Measurements from ENCODE around the gene UBE2V1. TPM values are rescaled to one million over a fixed set of nuclear protein-coding genes. Genes with fewer than 3 reads are reported as not detected.

The UBE2V1 gene
- total RNA-seq, 1 donor from 2014 or later, result 149 TPM

GRCh38 chr20:50125279-50125678 lies 12.3 kb upstream of the UBE2V1 start:
- peaks cover 3% of the 10 kb centered on the region for H3K4me1 Mint-ChIP-seq (ENCODE audit: low read depth, unreplicated experiment)
- peaks cover 7% of the 10 kb centered on the region for H3K36me3 Mint-ChIP-seq (ENCODE audit: unreplicated experiment)
- H3K27me3 Mint-ChIP-seq (ENCODE audit: unreplicated experiment), result peaks cover 6% of the 10 kb centered on the region
- no peak overlapping the region for H3K4me3 Mint-ChIP-seq (ENCODE audit: unreplicated experiment)
- DNase-seq, result no peak
- no peak for TF ChIP-seq CTCF (IDR thresholded peaks at IDR 0.05; ENCODE audit: partially characterized antibody, unreplicated experiment)
- H3K27ac Mint-ChIP-seq (ENCODE audit: unreplicated experiment), result no peak overlapping the region
- peaks cover 7% of the 10 kb centered on the region for H3K9me3 Mint-ChIP-seq (ENCODE audit: unreplicated experiment)

- H3K4me1 Mint-ChIP-seq (ENCODE audit: low read depth, unreplicated experiment), result no peaks in the 10 kb centered on the region
- peaks cover 4% of the 10 kb centered on the region for H3K36me3 Mint-ChIP-seq (ENCODE audit: unreplicated experiment)
- H3K27me3 Mint-ChIP-seq (ENCODE audit: unreplicated experiment), result peaks cover 3% of the 10 kb centered on the region
- peaks cover 7% of the 10 kb centered on the region for H3K9me3 Mint-ChIP-seq (ENCODE audit: unreplicated experiment)
- H3K27ac Mint-ChIP-seq (ENCODE audit: unreplicated experiment), result no peak overlapping the region
- H3K4me3 Mint-ChIP-seq (ENCODE audit: unreplicated experiment), result no peak overlapping the region
- no peak for TF ChIP-seq CTCF (IDR thresholded peaks at IDR 0.05; ENCODE audit: partially characterized antibody, unreplicated experiment)
- DNase-seq, result no peak
These were observed 11.5 kb upstream of the UBE2V1 start for GRCh38 chr20:50124496-50124895.

GRCh38 chr20:50123418-50123817 lies 10.5 kb upstream of the UBE2V1 start:
- Mint-ChIP-seq H3K36me3 (ENCODE audit: unreplicated experiment) (peaks cover 4% of the 10 kb centered on the region), H3K9me3 (ENCODE audit: unreplicated experiment) (peaks cover 7% of the 10 kb centered on the region), H3K4me1 (ENCODE audit: low read depth, unreplicated experiment) (no peaks in the 10 kb centered on the region), H3K4me3 (ENCODE audit: unreplicated experiment) (no peak overlapping the region), H3K27ac (ENCODE audit: unreplicated experiment) (no peak overlapping the region), H3K27me3 (ENCODE audit: unreplicated experiment) (peaks cover 3% of the 10 kb centered on the region)
- DNase-seq, result no peak
- TF ChIP-seq CTCF (IDR thresholded peaks at IDR 0.05; ENCODE audit: partially characterized antibody, unreplicated experiment), result no peak

GRCh38 chr20:50122763-50123162 lies 9.8 kb upstream of the UBE2V1 start:
- Mint-ChIP-seq H3K4me3 (ENCODE audit: unreplicated experiment) (no peak overlapping the region), H3K9me3 (ENCODE audit: unreplicated experiment) (peaks cover 7% of the 10 kb centered on the region), H3K4me1 (ENCODE audit: low read depth, unreplicated experiment) (no peaks in the 10 kb centered on the region), H3K27me3 (ENCODE audit: unreplicated experiment) (peaks cover 3% of the 10 kb centered on the region), H3K27ac (ENCODE audit: unreplicated experiment) (no peak overlapping the region), H3K36me3 (ENCODE audit: unreplicated experiment) (peaks cover 4% of the 10 kb centered on the region)
- DNase-seq, result no peak
- TF ChIP-seq CTCF (IDR thresholded peaks at IDR 0.05; ENCODE audit: partially characterized antibody, unreplicated experiment), result no peak

GRCh38 chr20:50121858-50122271 lies 8.9 kb upstream of the UBE2V1 start:
- H3K36me3 Mint-ChIP-seq (ENCODE audit: unreplicated experiment), result peaks cover 4% of the 10 kb centered on the region
- peaks cover 7% of the 10 kb centered on the region for H3K9me3 Mint-ChIP-seq (ENCODE audit: unreplicated experiment)
- no peak for DNase-seq
- H3K4me1 Mint-ChIP-seq (ENCODE audit: low read depth, unreplicated experiment), result no peaks in the 10 kb centered on the region
- TF ChIP-seq CTCF (IDR thresholded peaks at IDR 0.05; ENCODE audit: partially characterized antibody, unreplicated experiment), result no peak
- no peak overlapping the region for H3K27ac Mint-ChIP-seq (ENCODE audit: unreplicated experiment)
- no peaks in the 10 kb centered on the region for H3K27me3 Mint-ChIP-seq (ENCODE audit: unreplicated experiment)
- H3K4me3 Mint-ChIP-seq (ENCODE audit: unreplicated experiment), result no peak overlapping the region
